Ishikawa (cell line): ENCODE results near the gene PDE4D.

ENCODE experiments used
- CEBPB ChIP-seq: IDR thresholded peaks from 2 replicates; pipeline ENCODE4 v1.6.1; 2012
- CREB1 ChIP-seq: IDR thresholded peaks from 2 replicates; pipeline ENCODE4 v1.6.1; 2012; ENCODE audit warnings: low read depth
- EGR1 ChIP-seq: IDR thresholded peaks from 2 replicates; pipeline ENCODE4 v1.6.1; 2012
- EP300 ChIP-seq: IDR thresholded peaks from 2 replicates; pipeline ENCODE4 v1.6.1; 2012; ENCODE audit warnings: borderline replicate concordance
- FOXM1 ChIP-seq: IDR thresholded peaks from 2 replicates; pipeline ENCODE4 v1.6.1; 2012; ENCODE audit warnings: low read depth, borderline replicate concordance
- MAX ChIP-seq: IDR thresholded peaks from 2 replicates; pipeline ENCODE4 v1.6.1; 2012
- NFIC ChIP-seq: IDR thresholded peaks from 2 replicates; pipeline ENCODE4 v1.6.1; 2012
- RAD21 ChIP-seq: IDR thresholded peaks from 2 replicates; pipeline ENCODE4 v1.6.1; 2012; ENCODE audit warnings: low read depth
- REST ChIP-seq: IDR thresholded peaks from 2 replicates; pipeline ENCODE4 v1.6.1; 2012; ENCODE audit warnings: low read depth, mild to moderate bottlenecking
- TAF1 ChIP-seq: IDR thresholded peaks from 2 replicates; pipeline ENCODE4 v1.6.1; 2012; ENCODE audit warnings: low read depth, mild to moderate bottlenecking
- TCF12 ChIP-seq: IDR thresholded peaks from 2 replicates; pipeline ENCODE4 v1.6.1; 2012; ENCODE audit warnings: low read depth
- TEAD4 ChIP-seq: IDR thresholded peaks from 2 replicates; pipeline ENCODE4 v1.6.1; 2012
- USF1 ChIP-seq: IDR thresholded peaks from 2 replicates; pipeline ENCODE4 v1.6.1; 2012
- YY1 ChIP-seq: IDR thresholded peaks from 2 replicates; pipeline ENCODE4 v1.6.1; 2012; ENCODE audit warnings: low read depth
- ZBTB7A ChIP-seq: IDR thresholded peaks from 2 replicates; pipeline ENCODE4 v1.6.1; 2012; ENCODE audit warnings: low read depth

Gene PDE4D

GRCh38 chr5:59126708-59127573 lies 766.6 kb downstream of the PDE4D start:
- TF ChIP-seq TCF12 (no peak), REST (peak; percentile 76)

- no peak for TF ChIP-seq TEAD4
- TF ChIP-seq TAF1 = no peak
- no peak for TF ChIP-seq EGR1
- TF ChIP-seq MAX = no peak
- no peak for TF ChIP-seq ZBTB7A
- no peak for TF ChIP-seq NFIC
These were observed 767.4 kb downstream of the PDE4D start for GRCh38 chr5:59126016-59126707.

- TF ChIP-seq NFIC (no peak), USF1 (no peak), TEAD4 (no peak), CREB1 (no peak), CEBPB (no peak), ZBTB7A (no peak), YY1 (no peak), RAD21 (no peak), TCF12 (no peak), REST (no peak), MAX (no peak), FOXM1 (no peak), TAF1 (no peak), EGR1 (no peak)
These were observed 768.2 kb downstream of the PDE4D start for GRCh38 chr5:59125011-59125961.

- no peak for TF ChIP-seq TCF12
- no peak for TF ChIP-seq USF1
- no peak for TF ChIP-seq NFIC
- no peak for TF ChIP-seq EP300
- no peak for TF ChIP-seq RAD21
- TF ChIP-seq MAX = no peak
These were observed 769.6 kb downstream of the PDE4D start for GRCh38 chr5:59123595-59124561.

GRCh38 chr5:59119480-59119879 lies 774.0 kb downstream of the PDE4D start:
- TF ChIP-seq RAD21 = no peak
- TF ChIP-seq FOXM1 = no peak
- TF ChIP-seq CREB1 = no peak
- TF ChIP-seq EP300 = no peak
- no peak for TF ChIP-seq EGR1
- TF ChIP-seq YY1 = no peak
- TF ChIP-seq TEAD4 = no peak
- no peak for TF ChIP-seq CEBPB
- no peak for TF ChIP-seq REST
- no peak for TF ChIP-seq NFIC
- no peak for TF ChIP-seq TAF1
- no peak for TF ChIP-seq ZBTB7A
